H9 (cell line): ENCODE results near the gene TMEM132D. TPM values are rescaled to one million over a fixed set of nuclear protein-coding genes. Genes with fewer than 3 reads are reported as not detected.

Experiments
- DNase-seq: peaks from one replicate; pipeline ENCODE4 v3.0.0-alpha.2; 2017
- H2AFZ ChIP-seq: one replicate; pipeline ENCODE4 v1.6.1; 2013; ENCODE audit warnings: mild to moderate bottlenecking, low read length, control low read depth, moderate library complexity
- H2AK5ac ChIP-seq: 2 replicates; pipeline ENCODE4 v1.6.1; 2013; ENCODE audit warnings: low read length, control low read depth, mixed read lengths; ENCODE audit not compliant: insufficient read length
- H2BK120ac ChIP-seq: one replicate; pipeline ENCODE4 v1.6.1; 2013; ENCODE audit warnings: low read depth, mild to moderate bottlenecking, low read length, control low read depth, inconsistent platforms; ENCODE audit not compliant: poor library complexity, severe bottlenecking
- H2BK12ac ChIP-seq: 2 replicates; pipeline ENCODE4 v1.6.1; 2013; ENCODE audit warnings: low read length, control low read depth, mixed read lengths, low read depth; ENCODE audit not compliant: insufficient read length
- H2BK15ac ChIP-seq: 2 replicates; pipeline ENCODE4 v1.6.1; 2013; ENCODE audit warnings: low read depth, low read length, control low read depth
- H2BK20ac ChIP-seq: one replicate; pipeline ENCODE4 v1.6.1; 2013; ENCODE audit warnings: low read depth, mild to moderate bottlenecking, low read length, control low read depth, inconsistent platforms; ENCODE audit not compliant: poor library complexity, severe bottlenecking
- H2BK5ac ChIP-seq: 2 replicates; pipeline ENCODE4 v1.6.1; 2013; ENCODE audit warnings: low read length, control low read depth, mixed read lengths; ENCODE audit not compliant: insufficient read length
- H3K14ac ChIP-seq: 2 replicates; pipeline ENCODE4 v1.6.1; 2013; ENCODE audit warnings: low read length, control low read depth; ENCODE audit not compliant: insufficient read depth
- H3K18ac ChIP-seq: 2 replicates; pipeline ENCODE4 v1.6.1; 2013; ENCODE audit warnings: low read depth, mild to moderate bottlenecking, mixed read lengths, low read length, control low read depth; ENCODE audit not compliant: insufficient read length
- H3K23ac ChIP-seq: 2 replicates; pipeline ENCODE4 v1.6.1; 2013; ENCODE audit warnings: low read length, control low read depth, mixed read lengths, low read depth; ENCODE audit not compliant: insufficient read length
- H3K23me2 ChIP-seq: 2 replicates; pipeline ENCODE4 v1.6.1; 2013; ENCODE audit warnings: low read depth, mild to moderate bottlenecking, mixed read lengths, low read length, control low read depth; ENCODE audit not compliant: insufficient read length, poor library complexity, severe bottlenecking
- H3K27ac ChIP-seq: 2 replicates; pipeline ENCODE4 v1.5.1; 2013; ENCODE audit warnings: low read length, control low read depth, mixed read lengths, low read depth; ENCODE audit not compliant: insufficient read length
- H3K27me3 ChIP-seq: 2 replicates; pipeline ENCODE4 v1.6.1; 2013; ENCODE audit warnings: low read length, control low read depth, inconsistent platforms; ENCODE audit not compliant: insufficient read depth
- H3K4ac ChIP-seq: 2 replicates; pipeline ENCODE4 v1.6.1; 2013; ENCODE audit warnings: low read depth, mild to moderate bottlenecking, control low read depth, inconsistent platforms, low read length, moderate library complexity
- H3K4me1 ChIP-seq: 2 replicates; pipeline ENCODE4 v1.6.1; 2013; ENCODE audit warnings: low read length, control low read depth, inconsistent platforms; ENCODE audit not compliant: insufficient read depth
- H3K4me2 ChIP-seq: 2 replicates; pipeline ENCODE4 v1.6.1; 2013; ENCODE audit warnings: low read length, control low read depth, mixed read lengths; ENCODE audit not compliant: insufficient read length, insufficient read depth
- H3K56ac ChIP-seq: 2 replicates; pipeline ENCODE4 v1.6.1; 2013; ENCODE audit warnings: low read depth, mild to moderate bottlenecking, mixed read lengths, low read length, control low read depth; ENCODE audit not compliant: insufficient read length
- H3K79me1 ChIP-seq: 2 replicates; pipeline ENCODE4 v1.6.1; 2013; ENCODE audit warnings: low read depth, mild to moderate bottlenecking, moderate library complexity, low read length, control low read depth, inconsistent platforms; ENCODE audit not compliant: insufficient read depth, poor library complexity, severe bottlenecking
- H3K79me2 ChIP-seq: 2 replicates; pipeline ENCODE4 v1.6.1; 2013; ENCODE audit warnings: low read length, control low read depth, inconsistent platforms; ENCODE audit not compliant: insufficient read depth
- H3K9ac ChIP-seq: 2 replicates; pipeline ENCODE4 v1.6.1; 2013; ENCODE audit warnings: low read length, control low read depth, mixed read lengths; ENCODE audit not compliant: insufficient read length; ENCODE audit errors: extremely low read depth
- H3K9me3 ChIP-seq: one replicate; pipeline ENCODE4 v1.6.1; 2013; ENCODE audit warnings: low read depth, low read length, inconsistent platforms; ENCODE audit not compliant: control insufficient read depth
- H3T11ph ChIP-seq: one replicate; pipeline ENCODE4 v1.6.1; 2013; ENCODE audit warnings: mild to moderate bottlenecking, low read length, control low read depth, inconsistent platforms
- H4K20me1 ChIP-seq: one replicate; pipeline ENCODE4 v1.6.1; 2013; ENCODE audit not compliant: control insufficient read depth, insufficient read length, insufficient read depth
- H4K5ac ChIP-seq: 2 replicates; pipeline ENCODE4 v1.6.1; 2013; ENCODE audit warnings: low read depth, mild to moderate bottlenecking, mixed read lengths, low read length, control low read depth; ENCODE audit not compliant: insufficient read length
- H4K8ac ChIP-seq: replicated peaks from 2 replicates; pipeline ENCODE4 v1.6.1; 2013; ENCODE audit warnings: low read length, control low read depth, mixed read lengths, low read depth; ENCODE audit not compliant: insufficient read length
- H4K91ac ChIP-seq: 2 replicates; pipeline ENCODE4 v1.6.1; 2013; ENCODE audit warnings: low read depth, mild to moderate bottlenecking, moderate library complexity, mixed read lengths, low read length, control low read depth; ENCODE audit not compliant: insufficient read length
- H3K27ac Mint-ChIP-seq, 3 experiments: 2 replicates in 2 of 3; 3 replicates in 1 of 3; pipeline ENCODE4 v1.8.0; 2020 to 2021; ENCODE audit warnings: mixed read lengths in 3 of 3, mild to moderate bottlenecking in 1 of 3, moderate library complexity in 1 of 3
- H3K27me3 Mint-ChIP-seq: 2 replicates; pipeline ENCODE4 v1.8.0; 2021; ENCODE audit warnings: low read depth, mild to moderate bottlenecking, moderate library complexity, mixed read lengths
- H3K36me3 Mint-ChIP-seq, 3 experiments: 2 replicates in 2 of 3; 3 replicates in 1 of 3; pipeline ENCODE4 v1.8.0; 2020 to 2021; ENCODE audit warnings: low read depth in 3 of 3, mixed read lengths in 3 of 3; ENCODE audit not compliant: insufficient read depth in 1 of 3
- H3K4me1 Mint-ChIP-seq, 2 experiments: 2 replicates each; pipeline ENCODE4 v1.8.0; 2020; ENCODE audit warnings: mixed read lengths in 2 of 2
- H3K4me3 Mint-ChIP-seq, 2 experiments: 2 replicates in 1 of 2; 3 replicates in 1 of 2; pipeline ENCODE4 v1.8.0; 2020 to 2021; ENCODE audit warnings: mild to moderate bottlenecking in 2 of 2, mixed read lengths in 2 of 2, moderate library complexity in 1 of 2
- H3K9me3 Mint-ChIP-seq, 2 experiments: 2 replicates in 1 of 2; 3 replicates in 1 of 2; pipeline ENCODE4 v1.8.0; 2020; ENCODE audit warnings: mild to moderate bottlenecking in 2 of 2, mixed read lengths in 2 of 2, moderate library complexity in 1 of 2
- WGBS: extraction: QIAGEN DNeasy Blood & Tissue Kit; methylation state at CpG from one replicate; pipeline ENCODE4 v1.1.7; 2013; ENCODE audit warnings: missing lambda C conversion rate, low lambda C conversion rate, mixed read lengths; ENCODE audit not compliant: insufficient read length; ENCODE audit errors: extremely low coverage; 5-methylcytosine and 5-hydroxymethylcytosine counted together
- total RNA-seq: library from RNA; stranded (reverse); gene quantifications from 2 replicates; pipeline ENCODE4 v1.2.1, GENCODE V29; 2021
- TF ChIP-seq, protein P1 (sequence below): fragments of 200-600 bp; sonication (generic); conservative IDR thresholded peaks from 3 replicates; pipeline ENCODE4 v1.8.0; 2021; ENCODE audit warnings: antibody characterized with exemption, mild to moderate bottlenecking

The TMEM132D gene
- total RNA-seq, 1 experiment from 2014 or later, result 6.1 TPM

DNA sequence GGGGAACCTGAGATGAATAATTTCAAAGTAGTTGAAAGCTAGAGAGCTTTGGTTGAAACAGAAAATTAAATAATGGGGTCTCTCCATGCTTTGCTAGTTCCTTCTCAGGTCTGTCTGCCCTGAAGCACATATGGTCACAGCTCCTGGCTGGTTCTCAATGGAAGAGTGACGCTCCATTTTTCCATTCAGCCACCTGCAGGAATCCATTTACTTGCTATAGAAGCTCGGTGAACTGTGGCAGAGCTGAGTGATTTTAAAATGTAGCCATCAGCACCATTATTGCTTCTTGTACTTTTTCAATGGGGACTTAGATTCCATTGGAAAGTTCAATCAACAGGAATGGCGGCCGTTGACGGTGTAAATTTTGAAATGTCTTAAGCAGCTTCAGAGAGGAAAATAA lies 525.3 kb downstream of the TMEM132D start:
- peaks cover 1% of the 10 kb centered on the region; the same call in 1 of the 2 replicates for H3K27me3 Mint-ChIP-seq
- Histone ChIP-seq H3K56ac (no peak overlapping the region), H3K4me2 (no peak overlapping the region), H3K18ac (no peak overlapping the region), H2AK5ac (no peak overlapping the region), H2BK15ac (no peak overlapping the region), H2BK5ac (no peak overlapping the region), H4K91ac (no peak overlapping the region), H3K79me2 (no peaks in the 10 kb centered on the region), H3K4ac (no peak overlapping the region), H2AFZ (no peak overlapping the region), H2BK120ac (no peak overlapping the region), H3K23me2 (no peaks in the 10 kb centered on the region), H3K79me1 (no peaks in the 10 kb centered on the region), H3T11ph (no peak overlapping the region), H2BK20ac (no peak overlapping the region), H3K4me1 (0 out of 2 replicates have a peak, but pooled peaks cover 2% of the 10 kb centered on the region), H4K20me1 (no peaks in the 10 kb centered on the region), H4K8ac (no peak overlapping the region), H3K9me3 (no peaks in the 10 kb centered on the region), H3K27me3 (no peaks in the 10 kb centered on the region), H4K5ac (no peak overlapping the region), H3K14ac (no peak overlapping the region), H3K23ac (no peak overlapping the region), H2BK12ac (no peak overlapping the region), H3K9ac (no peak overlapping the region), H3K27ac (no peak overlapping the region)
- no CpG with 5 or more reads among the region's 5 CpGs for WGBS
- H3K36me3 Mint-ChIP-seq, result peaks cover 2 to 13% (median 10%) of the 10 kb centered on the region in 3 experiments; a peak in 5 of 7 replicates
- no peak for DNase-seq
- no peak overlapping the region for H3K4me3 Mint-ChIP-seq
- TF ChIP-seq, protein P1, sequence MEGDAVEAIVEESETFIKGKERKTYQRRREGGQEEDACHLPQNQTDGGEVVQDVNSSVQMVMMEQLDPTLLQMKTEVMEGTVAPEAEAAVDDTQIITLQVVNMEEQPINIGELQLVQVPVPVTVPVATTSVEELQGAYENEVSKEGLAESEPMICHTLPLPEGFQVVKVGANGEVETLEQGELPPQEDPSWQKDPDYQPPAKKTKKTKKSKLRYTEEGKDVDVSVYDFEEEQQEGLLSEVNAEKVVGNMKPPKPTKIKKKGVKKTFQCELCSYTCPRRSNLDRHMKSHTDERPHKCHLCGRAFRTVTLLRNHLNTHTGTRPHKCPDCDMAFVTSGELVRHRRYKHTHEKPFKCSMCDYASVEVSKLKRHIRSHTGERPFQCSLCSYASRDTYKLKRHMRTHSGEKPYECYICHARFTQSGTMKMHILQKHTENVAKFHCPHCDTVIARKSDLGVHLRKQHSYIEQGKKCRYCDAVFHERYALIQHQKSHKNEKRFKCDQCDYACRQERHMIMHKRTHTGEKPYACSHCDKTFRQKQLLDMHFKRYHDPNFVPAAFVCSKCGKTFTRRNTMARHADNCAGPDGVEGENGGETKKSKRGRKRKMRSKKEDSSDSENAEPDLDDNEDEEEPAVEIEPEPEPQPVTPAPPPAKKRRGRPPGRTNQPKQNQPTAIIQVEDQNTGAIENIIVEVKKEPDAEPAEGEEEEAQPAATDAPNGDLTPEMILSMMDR, result no peak
- H3K4me1 Mint-ChIP-seq, result peaks cover 6 to 11% of the 10 kb centered on the region in 2 experiments
- H3K27ac Mint-ChIP-seq, result no peak overlapping the region
- peaks cover 3 to 15% of the 10 kb centered on the region in 2 experiments; a peak in 3 of 5 replicates for H3K9me3 Mint-ChIP-seq
